GM10847 (cell line): ENCODE data around the gene ARHGAP15.

ENCODE experiments used
- POLR2A ChIP-seq: IDR thresholded peaks from 2 replicates; pipeline ENCODE4 v1.6.1; 2011; ENCODE audit not compliant: insufficient read length; ENCODE audit errors: extremely low read depth

ARHGAP15 gene

DNA sequence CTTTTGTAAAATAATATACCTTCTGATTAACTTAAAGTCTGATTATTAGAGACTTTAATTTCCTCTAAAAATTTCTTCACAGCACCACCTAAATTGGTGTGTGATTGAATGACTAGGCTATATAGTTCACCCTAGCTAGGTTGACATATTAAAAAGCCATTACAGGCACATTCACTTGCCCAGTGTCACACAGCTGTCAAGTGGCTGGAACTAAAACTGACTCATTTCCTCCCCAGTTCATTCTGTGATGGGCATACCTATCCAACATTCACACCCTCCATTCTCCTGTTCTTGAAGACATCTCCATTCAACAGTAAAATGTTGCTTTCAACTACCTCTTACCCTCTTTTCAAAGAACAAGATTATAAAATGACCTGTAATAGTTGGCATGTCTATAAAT, 334.5 kb downstream of the ARHGAP15 start:
- TF ChIP-seq POLR2A, result no peak

DNA sequence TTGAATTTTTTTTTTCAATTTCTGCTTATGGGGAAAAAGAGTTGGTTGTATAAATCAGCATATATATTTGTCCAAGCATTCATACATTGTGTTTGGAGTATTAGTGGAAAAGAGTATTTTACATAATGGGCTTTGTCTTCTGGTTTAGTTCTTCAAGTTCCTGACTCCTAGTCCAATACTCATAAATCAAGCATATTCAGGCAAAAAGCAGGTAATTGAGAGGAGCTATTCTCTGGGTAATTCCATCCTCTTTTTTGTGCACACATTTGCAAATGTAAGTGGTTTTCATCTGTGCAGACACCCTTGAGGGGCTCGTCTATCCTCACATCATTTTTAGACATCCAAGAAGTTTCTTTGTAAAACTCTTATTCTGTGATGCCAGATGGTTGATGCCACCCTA, 337.2 kb downstream of the ARHGAP15 start:
- TF ChIP-seq POLR2A, result no peak

DNA sequence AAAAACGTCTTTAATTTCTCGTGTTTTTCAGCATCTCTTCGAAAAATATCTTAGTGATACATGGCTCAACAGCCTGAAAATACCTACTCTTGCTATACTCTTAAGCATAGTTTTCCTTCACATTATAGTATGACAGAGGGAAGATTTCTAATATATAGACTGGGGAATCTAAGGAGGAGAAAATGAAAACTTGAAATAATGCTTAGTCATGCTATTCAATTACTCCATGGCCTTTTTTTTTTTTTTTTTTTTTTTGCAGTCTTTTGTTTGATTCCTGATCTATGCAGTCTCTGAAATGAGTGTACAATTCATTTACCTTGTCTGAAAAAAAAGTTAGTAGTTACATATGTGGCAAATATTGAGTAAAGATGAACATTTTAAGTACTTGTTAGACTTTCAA, 337.8 kb downstream of the ARHGAP15 start:
- TF ChIP-seq POLR2A, result no peak

DNA sequence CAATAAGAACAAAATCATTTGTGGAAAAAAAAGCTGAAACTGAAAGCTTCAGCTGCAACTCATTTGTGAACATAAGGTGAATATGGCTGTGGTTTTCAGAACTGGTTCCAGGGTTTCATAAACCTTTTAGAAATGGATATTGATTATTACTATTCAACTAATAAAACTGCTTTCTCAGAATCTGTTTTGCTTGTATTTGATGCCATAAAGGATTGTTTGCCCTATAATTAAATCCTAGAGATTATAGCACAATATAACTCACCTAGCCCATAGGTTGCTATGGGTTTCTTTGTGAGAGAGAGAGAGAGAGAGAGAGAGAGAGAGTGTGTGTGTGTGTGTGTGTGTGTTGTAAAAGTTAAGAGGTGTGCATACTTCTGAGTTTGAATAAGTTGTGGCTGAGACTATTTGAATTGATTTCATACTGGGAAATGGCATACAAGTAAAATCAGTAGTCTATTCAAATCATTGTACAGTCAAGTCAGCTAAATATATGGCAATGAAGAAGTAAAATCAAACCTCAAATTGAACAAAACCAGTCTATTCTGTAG, 339.2 kb downstream of the ARHGAP15 start:
- no peak for TF ChIP-seq POLR2A

DNA sequence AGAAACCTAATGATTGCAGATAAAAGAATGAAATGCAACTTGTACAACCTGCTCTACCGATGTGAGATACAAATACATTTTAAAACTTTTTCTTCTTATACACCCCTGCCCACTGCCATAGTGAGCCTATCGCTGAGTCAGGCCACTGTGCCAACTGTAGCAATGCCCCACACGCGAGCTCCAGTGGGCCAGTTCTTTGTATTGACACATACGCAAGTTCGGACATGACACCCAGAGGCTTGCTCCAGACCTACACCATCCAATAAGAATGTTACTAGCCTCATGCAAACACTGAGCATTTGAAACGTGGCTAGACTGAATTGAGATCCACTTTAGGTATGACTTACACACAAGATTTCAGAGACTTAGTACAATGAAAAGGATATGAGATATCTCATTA, 340.1 kb downstream of the ARHGAP15 start:
- no peak for TF ChIP-seq POLR2A

DNA sequence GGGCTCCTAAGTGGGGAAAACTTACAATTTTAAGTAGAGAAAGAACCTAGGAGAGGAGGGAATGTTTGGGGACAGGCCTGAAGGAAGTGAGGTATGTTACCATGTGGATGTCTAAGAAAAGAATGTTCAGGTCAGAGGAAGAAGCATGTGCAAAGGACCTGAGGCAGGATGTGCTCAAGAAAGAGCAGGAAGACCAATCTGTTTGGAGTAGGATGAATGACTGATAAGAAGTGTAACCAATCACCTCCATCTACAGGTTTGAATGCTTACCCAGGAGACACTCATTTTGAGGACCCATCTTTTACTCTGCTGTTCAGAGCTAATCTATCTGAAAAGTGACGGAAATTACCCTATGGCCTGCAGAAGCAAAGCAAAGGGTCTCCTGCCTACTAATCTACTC, 342.3 kb downstream of the ARHGAP15 start:
- TF ChIP-seq POLR2A, result no peak

DNA sequence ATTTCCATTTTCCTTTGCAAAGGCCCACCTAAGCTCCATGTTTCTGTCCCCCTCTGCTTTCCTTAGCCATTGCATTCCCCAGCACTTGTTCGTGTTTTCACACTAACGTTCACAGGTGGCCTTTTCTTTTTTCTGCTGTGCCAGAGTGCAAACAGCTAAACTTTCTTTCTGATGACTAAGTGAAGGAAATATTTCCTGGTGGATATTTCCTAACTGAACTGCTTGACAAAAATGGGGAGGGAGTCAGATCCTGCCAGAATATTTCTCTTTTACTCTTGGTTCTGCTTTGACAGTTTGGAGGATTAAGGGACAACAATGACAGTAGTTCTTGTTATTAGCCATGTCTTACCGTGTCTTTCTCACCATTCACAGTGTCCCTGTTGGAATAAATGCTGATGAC, 344.0 kb downstream of the ARHGAP15 start:
- no peak for TF ChIP-seq POLR2A

DNA sequence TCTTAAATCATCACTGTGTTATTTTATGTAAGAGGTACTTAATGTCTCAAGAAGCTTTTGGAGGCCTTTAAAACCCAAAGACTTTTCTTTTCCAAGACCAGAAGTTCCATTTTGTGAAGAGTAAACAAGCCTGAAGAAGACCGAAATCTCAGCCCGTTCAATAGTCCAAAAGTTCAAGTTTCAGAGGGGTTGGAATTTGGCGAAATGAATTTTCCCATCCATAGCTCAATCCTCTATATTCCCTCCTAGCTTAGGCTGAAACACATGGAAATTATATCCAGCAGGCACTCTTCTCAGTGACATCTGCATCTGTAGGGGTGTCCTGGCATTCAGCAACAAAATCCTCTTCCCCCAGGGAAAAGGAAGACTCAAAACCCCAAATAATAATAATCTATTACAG, 344.6 kb downstream of the ARHGAP15 start:
- no peak for TF ChIP-seq POLR2A

DNA sequence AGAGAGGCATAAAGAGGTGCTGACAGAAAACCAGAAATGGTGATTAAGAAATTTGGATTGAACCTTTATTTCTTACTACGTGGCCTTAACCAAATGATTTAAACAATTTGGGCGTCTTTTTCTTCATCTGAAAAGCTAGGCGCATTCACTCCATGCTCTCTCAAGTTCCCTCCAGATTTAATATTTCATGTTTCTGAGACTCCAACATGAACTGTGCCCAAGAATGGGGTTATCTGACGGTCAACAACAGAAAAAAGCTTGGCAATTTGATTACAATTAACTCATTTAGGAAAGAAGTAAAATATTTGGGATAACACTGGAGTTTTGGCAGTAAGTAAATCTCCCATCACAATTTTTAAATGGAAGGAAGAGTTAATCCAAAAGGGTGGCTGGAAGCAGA, 345.4 kb downstream of the ARHGAP15 start:
- no peak for TF ChIP-seq POLR2A

DNA sequence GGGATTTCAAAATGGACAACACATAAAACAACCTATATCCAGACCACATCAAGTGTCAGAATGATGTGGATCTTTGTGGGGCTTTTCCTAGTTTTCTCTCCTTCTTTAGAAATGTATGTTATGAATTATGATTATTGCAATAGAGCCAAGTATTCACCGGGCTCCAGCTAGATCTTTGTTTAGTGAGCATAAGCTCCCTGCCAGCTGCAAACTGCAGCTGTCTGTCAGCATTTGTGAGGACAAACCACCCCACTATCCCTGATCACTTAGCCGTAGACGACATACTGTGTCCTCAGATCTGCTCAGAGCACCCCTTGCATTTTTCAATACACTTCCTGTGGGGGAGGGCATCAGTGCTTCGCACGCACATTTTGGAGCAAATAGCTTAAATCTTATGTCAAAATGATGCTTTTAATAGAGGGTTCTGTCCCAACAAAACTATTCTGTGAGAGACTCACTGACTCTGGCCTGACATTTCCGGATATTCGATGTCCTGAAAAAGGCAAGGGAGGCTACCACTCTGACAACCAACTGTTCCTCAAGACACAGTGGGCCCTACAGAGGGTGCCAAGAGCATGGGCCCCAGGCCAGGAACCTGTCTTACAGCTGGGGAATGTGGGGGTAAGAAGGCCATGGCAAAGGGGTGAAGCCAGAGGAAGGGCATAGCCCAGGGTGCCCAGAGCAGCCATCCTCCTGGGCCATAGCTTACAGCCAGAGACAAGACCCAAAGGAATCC, 346.0 kb downstream of the ARHGAP15 start:
- TF ChIP-seq POLR2A, result no peak

DNA sequence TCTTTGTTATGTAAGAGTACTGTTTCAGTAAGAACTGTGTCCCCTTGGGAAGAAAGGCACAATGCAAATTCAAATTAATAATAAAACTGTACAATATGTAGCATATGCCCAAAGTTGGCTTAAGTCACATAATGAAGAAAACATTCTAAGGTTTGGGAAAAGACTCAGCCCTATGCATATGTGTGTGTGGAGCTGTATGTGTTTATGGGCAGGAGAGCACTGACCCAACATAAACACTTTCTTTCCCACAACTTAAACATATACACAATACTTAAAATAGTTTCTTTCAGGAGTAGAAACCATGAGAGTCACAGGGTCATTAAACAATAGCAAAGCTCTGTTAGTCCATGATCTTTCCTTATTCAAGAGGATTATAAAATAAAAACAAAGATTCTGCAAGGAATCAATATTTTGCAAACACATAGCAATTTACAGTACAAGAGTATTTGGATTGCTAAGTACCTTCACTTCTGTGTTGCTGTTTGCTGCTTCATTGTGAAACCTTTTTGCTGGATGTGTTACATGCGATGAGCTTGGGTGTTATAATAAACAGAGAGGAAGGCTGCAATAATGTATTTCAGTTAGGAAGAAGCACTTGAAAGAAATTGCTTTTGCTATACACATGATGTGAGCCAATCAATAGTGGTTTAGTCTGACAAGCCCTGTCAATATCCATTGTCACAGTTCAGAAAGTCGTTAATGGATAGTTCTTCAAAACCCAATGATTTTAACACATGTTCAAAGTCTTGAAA, 347.3 kb downstream of the ARHGAP15 start:
- TF ChIP-seq POLR2A, result no peak

DNA sequence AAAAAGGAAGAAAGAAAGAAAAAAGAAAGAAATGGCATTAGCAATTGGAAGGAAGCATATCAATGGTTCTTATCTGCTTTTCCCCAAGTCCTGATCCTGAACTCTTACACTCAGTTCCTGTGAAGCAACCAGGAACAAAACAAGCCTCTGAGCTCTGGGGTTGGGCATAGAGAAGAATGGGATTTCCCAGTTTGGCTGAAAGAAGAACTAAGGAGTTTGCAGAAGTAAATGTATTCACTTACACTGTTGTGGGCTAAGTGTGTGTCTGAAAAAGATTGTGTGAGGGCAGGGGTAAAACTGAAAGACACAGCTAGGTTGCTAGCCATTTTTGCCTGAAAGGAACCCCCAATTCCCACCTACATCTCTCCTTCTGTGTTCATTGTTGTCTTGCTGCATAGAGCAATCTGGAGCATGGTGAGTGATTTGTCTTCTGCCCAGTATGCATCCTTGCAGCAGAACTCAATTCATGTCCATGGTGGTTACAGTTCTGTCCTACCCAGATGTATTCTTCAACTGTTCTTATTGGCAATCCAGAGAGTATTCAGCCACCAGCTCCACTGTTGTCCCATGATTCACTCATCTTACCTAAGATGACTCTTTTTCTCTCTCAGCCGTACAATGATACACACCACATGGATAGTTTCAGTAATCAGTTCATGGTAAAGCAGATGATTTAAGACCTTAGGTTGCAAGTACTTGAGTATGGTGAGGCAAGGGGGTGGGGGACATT, 348.7 kb downstream of the ARHGAP15 start:
- no peak for TF ChIP-seq POLR2A

DNA sequence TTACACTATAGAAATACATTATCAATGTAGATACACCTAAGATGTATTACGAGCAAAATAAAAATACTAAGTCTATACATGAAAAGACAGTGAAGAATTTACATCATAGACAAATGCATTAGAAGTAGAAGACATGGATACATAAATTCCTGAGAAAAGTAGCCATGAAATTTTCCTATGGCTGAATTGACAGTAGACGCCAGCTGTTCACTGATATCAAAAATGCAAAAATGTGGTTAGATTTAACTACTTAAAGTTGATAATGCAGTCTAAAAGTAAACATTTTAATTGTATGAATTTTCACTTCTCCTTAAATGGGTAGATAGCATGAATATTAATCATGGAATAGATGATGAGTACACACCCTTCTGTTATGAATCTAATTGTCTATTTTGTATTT, 350.9 kb downstream of the ARHGAP15 start:
- no peak for TF ChIP-seq POLR2A

DNA sequence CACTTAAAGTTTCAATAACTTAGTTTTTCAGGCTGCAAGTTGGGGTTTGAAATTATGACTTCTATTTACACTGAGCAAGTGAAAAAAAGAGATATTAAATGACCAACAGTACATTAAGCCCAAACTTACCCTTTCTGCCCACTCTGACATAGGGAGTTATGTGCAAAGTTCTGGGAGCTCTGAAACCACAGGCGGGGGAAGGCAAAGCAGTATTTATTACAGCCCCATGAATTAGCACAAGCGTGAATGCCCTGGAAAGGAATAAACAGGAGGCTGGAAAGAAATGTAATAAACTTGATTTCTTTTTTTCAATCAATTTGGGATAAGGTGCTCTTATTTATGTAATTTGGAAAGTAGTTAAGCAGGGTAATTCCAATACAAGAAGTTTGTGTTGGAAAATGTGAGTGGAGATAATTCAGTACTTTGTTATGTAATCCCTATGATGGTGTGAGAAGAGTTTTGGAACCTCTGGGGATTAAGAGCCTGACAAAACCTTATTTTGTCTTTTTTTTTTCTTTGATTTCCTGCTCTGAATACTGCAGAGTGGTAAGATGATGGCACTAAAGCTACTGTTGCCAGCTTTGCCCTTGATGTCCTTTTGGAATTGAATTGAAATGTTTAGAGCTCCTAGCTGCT, 351.5 kb downstream of the ARHGAP15 start:
- TF ChIP-seq POLR2A, result no peak

DNA sequence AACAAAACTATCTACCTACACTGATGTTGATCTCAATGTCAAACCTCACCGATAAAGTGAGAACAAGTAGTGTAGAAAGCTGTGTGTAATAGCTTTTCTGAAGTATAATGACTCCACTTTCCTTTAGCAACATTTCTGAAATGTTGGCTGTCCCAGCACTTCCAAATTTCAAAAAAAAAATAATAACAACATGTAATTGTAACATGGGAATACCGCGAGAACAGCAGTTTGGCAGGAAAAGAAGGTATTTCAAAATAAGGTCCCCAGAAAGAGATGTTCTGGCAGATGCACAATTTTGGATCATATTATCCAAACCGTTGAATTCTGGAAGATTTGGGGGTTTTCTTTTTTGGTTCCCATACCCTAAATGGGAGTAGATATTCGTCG, 352.0 kb downstream of the ARHGAP15 start:
- TF ChIP-seq POLR2A, result no peak
